Stimulated activated CD8-positive, alpha-beta memory T cell treated with anti-CD3 and anti-CD28 coated beads, Interleukin-4, amount 100 ng/mL, for 1 hour (primary cell): ENCODE measurements around the gene NPFF.
"Not testable (repeated sequence)": the region's sequence is repeated elsewhere in the genome, so short reads cannot be mapped to it uniquely, and the experiment has no call there.

ENCODE experiments used
- DNase-seq, 2 donors: peaks; one replicate each; pipeline ENCODE4 v3.0.0-alpha.2; 2020; ENCODE audit warnings: low read depth in 2 of 2, low spot score in 1 of 2

The NPFF gene, protein sequence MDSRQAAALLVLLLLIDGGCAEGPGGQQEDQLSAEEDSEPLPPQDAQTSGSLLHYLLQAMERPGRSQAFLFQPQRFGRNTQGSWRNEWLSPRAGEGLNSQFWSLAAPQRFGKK

DNA sequence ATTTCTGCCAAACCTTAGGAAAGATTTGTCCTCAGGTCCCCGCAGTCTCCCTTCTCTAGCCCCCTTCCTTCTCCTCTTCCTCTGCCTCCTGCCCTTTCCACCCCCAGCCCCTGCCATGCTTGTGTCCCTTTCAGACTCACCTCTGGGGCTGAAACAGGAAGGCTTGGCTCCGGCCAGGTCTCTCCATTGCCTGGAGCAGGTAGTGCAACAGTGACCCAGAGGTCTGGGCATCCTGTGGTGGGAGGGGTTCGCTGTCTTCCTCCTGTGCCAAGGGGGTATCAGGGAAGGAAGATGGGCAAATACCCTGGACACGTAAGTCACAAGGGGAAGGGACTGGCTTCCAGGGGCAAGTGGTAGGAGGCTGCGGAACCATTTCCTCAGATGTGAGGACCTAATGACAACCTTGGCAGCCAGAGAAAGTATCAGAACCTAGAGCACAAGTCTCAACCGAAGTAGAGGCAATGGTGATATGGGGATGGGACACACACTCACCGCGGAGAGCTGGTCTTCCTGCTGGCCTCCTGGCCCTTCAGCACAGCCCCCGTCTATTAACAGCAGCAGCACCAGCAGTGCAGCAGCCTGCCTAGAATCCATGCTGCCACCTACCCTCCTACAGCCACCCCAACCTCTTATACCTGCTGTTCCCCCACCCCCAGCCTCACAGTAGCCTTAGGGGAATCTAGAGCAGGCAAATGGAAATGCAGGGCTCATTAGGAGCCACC is at the start of gene NPFF:
TSS of gene NPFF (minus strand) at position 604 of the 722 bp plus-strand sequence. CDS start at position 594, 10 bp downstream.
- DNase-seq: no peak

DNA sequence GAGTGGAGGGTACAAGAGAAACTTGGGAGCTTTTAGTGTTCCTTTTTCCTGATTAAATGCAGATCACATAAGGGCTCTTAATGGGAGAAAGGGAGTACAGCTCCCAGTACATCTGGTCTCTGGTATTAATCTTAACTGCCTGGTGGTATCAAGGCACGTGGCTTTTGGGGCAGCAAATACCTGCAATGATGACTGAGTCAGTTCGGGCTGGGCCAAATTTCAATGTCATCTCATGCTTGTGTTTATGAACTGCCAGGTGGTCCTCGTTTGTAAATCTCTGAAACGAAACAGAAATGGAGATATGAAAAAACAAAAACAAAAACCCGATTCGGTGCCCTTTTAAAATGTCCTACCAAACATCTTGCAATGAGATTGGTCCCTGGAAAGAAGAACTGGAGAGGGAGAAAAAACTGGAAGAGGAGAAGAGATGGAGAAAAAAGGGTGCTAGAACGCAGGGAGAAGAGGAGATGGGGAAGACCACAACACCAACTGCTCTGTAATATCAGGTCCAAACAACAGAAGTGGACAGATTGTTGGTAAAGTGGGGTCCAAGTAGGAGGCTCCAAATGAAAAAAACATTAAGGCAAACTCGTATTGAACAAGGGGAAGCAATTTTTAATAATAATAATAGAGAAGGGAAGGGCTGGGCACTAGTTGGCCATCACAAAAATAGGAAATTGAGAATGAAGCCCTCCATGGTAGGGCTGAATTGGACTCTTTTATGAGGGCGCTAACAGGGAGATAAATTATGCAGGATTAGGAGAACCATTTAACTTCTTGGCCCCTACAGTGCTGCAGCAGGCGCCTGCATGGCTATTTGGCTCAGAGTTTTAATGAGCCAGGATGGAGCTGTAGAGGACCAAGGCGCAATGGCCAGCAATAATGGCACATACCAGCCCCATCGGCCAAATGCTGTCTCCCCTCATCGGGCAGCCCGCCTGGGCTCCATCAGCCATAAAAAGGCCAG is 45.4 kb upstream of the NPFF start:
- no peak for DNase-seq

DNA sequence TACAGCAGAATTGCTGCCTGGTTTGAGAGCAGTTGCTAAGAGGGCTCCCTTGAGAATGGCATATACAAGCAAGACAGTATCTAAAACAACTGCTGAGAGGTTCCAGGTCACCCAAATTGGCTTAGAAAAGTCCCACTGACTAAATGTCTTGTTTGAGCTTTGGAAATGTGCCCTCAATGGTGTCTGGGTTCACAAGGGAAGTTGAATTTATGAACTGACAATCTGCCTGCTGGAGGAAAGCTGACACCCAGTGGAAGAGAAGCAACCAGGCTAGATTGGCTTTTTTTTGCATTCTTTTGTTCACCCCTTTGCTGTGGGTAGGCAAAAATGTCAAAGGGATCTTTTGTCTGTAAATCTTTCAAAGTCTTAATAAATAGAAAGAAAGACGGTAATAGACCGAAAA is 44.6 kb upstream of the NPFF start:
- no peak for DNase-seq

DNA sequence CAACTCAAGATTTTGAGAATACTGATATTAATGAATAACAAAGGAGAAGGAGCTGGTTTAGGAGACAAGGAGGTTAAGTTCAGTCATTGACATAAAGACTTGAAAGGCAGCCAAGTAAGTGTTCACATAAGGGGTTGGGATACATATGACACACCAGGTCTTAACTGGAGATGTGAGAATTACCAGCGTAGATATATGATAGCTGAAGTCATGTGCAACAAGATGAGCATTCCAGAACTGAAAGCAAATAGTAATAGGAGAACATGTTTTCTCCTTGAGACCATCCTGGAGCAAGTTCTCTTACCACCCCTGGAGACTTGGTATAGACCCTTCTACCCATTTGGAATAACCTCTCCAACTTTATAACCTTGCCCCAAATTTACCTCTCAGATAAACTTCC is 43.3 kb upstream of the NPFF start:
- no peak for DNase-seq

DNA sequence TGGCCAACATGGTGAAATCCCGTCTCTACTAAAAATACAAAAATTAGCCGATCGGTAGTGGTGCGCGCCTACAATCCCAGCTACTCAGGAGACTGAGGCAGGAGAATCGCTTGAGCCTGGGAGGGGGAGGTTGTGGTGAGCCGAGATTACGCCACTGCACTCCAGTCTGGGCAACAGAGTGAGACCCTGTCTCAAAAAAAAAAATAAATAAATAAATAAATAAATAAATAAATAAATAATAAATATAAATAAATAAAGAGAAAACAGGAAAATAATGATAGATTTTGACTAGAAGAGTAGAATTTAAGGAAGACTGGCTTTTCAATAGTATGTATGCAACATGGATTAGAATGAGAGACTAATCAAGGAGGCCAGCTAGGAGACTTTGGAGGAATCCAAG is 42.8 kb upstream of the NPFF start:
- DNase-seq: not testable (repeated sequence)

DNA sequence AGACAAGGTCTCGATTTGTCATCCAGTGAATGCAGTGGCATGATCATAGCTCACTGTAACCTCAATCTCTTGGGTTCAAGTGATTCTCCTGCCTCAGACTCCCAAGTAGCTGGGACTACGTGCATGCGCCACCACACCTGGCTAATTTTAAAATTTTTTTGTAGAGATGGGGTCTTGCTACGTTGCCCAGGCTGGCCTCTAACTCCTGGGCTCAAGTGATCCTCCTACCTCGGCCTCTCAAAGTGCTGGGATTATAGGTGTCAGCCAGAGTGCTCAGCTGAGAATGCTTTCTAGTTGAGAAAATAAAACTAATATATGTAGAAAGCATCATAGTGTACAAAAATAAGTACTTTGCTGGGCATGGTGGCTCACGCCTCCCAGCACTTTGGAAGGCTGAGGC is 41.1 kb upstream of the NPFF start:
- DNase-seq: not testable (repeated sequence)

DNA sequence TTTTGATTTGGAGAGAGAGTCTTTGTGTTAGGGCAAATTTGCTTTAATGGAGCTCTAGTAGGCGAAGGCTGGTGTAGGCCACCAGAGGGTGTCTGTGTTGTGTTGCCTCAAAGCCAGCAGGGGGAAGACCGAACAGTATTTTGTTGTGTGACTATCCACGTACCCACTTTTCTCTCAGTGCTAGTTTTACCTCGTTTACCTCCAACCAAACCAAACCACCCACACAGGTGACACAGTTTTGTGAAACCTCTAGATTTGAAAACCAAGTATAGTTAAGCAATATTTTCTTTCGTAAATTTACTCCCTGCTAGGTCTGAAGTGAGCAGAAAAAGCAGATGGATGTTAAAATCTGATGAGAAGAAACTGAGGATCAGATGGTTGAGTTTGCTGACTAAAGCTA is 36.3 kb upstream of the NPFF start:
- peak in 1 of 2 donors; percentile 10 for DNase-seq

DNA sequence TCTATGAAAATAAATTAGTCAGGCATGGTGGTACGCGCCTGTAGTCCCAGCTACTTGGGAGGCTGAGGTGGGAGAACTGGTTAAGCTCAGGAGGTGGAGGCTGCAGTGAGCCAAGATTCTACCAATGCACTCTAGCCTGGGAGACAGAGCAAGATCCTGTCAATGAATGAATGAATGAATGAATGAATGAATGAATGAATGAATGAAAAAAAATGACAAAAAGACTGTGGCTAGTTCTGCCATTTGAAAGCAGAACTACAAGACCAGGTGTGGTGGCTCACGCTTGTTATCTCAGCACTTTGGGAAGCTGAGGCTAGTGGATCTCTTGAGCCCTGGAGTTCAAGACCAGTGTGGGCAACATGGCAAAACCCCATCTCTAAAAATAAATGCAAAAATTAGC is 32.2 kb upstream of the NPFF start:
- DNase-seq: no peak

DNA sequence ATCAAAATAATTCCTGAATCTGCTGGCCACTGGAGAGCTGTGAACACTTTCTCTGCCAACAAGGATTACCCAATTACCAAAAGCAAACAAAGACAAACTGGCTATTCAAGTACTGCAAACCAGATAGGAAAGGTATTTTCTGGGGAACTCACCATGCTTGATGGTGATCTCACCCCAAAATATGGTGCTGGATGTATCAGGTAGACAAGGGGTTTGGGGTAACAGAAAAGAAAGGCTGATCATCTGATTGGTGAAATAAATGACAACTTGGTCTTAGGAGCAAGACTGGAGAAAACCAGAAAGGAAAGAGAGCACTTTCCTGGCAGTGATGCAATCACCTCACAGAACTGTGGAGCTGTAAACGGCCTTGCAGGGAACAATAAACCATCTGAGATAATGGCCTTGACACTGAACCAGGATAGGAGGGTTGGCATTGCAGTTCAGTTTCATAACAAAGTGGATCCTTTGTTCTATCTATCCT is 31.0 kb upstream of the NPFF start:
- DNase-seq: no peak

DNA sequence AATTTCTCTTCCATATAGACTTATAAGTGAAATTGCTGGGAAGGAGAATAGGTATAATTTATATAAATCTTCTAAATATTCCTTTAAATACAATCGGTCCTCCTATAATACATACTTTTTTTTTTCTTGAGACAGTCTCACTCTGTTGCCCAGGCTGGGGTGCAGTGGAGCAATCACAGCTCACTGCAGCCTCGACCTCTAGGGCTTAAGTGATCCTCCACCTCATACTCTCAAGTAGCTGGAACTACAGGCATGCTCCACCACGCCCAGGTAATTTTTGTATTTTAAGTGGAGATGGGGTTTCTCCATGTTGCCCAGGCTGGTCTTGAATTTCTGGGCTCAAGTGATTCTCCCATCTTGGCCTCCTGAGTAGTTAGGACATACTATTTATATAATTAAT is 29.7 kb upstream of the NPFF start:
- no peak for DNase-seq

DNA sequence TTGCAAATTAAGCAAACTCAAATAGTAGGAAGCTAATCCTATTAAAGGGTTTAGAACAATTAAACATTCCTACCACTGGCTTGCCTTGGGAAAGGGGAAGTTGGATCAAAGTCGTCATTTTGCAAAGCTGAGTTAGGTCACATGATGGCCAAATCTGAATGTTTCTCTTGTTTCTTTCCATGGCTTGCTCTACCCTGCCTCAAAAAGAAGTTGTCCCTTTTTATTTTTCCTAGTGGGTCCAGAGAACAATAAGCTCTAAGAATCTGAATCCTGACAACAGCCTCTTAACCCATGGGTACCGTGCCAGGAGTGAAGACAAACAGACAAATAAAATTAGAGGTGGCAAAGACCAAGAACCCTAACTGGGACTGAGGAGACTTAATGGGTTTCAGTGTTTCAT is 26.2 kb upstream of the NPFF start:
- DNase-seq: no peak

DNA sequence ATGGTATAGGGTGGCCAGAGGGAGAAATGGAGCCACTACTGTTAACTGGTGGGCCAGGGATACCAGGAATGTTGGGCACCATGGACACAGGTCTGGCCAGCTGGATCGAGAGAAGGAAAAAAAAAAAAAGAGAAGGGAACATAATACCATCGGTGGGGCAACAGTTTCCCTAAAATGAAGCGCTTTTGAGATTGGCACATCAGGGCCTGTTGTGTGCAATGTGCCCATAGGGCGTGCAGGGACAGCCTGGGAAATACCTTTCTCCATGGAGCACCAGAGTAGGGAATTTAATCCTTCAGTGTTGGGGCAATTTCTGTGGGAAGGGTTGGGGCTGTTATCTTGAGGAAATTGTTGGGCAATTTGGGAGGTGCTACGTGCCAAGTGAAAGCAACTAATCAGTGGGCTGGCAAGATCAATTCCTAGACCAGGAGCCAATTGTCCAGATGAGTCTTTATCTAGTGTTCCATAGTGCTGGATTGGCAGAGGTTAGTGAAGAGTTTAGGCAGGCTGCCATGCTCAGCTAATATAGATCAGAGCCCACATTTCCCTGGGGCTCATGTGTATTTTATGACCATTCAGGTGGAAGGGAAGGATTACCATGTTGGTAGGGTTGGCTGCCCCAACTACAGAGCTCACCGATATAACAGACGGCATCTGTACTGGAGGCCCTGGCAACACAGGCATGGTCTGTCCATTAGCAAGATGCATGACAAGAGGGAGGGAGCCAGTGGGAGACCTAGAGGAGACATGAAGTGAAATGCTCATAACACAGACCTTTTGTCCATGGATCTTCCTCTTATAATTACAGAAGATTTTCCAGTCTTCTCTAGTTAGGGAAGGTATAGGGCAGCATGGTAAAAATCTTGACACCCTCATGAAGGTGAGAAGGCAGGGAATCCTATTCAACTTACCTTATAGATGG is 25.5 kb upstream of the NPFF start:
- no peak for DNase-seq

DNA sequence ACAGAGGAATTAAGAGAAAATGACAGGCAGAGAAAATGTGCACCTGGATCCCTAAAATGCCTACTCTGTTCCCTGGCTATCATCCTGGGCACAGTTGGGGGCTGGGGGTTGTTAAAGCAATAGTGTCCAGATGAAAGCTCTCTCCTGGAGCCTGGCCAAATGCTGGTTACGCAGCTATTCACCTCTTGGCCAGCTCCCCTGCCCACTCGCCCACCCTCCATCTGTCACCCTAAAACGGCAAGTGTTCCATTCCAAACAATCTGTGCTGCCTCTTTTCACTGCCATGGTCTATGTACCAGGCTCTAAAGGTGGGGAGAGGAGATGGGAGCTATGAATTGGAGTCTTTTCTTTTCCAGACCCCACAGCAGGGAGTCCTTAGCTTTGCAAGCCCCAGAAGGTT is 24.7 kb upstream of the NPFF start:
- no peak for DNase-seq

DNA sequence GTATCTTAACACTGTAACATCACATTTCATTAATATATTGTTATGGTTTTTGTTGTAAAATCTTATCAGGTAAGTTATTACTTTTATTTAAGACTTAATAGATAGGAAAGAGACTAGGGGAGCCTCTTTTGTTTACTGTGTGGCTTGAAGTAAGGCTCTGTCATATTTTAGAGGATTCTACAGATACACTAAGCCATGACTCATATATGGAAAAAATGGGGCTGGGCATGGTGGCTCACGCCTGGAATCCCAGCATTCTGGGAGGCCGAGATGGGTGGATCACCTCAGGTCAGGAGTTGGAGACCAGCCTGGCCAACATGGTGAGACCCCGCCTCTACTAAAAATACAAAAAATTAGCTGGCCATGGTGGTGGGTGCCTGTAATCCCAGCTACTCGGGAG is 23.6 kb upstream of the NPFF start:
- DNase-seq: no peak

DNA sequence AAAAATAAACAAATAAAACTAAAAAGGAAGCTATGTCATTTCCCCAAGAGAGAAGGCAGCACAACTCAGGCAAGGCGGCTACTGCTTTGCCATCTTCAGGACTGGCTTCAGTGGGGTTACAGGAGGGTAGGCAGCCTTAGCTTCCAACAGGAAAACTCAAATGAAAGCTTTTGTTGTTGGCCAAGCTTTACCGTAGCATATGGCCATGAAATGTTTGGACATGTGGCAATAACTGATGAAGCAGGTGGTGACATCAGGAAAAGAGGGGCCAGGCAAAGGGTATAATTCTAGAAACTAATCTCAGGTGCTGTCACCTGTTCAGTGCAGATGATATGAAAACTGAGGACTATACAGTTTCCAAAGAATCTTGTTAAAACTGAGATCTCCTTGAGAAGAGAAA is 22.8 kb upstream of the NPFF start:
- DNase-seq: no peak

DNA sequence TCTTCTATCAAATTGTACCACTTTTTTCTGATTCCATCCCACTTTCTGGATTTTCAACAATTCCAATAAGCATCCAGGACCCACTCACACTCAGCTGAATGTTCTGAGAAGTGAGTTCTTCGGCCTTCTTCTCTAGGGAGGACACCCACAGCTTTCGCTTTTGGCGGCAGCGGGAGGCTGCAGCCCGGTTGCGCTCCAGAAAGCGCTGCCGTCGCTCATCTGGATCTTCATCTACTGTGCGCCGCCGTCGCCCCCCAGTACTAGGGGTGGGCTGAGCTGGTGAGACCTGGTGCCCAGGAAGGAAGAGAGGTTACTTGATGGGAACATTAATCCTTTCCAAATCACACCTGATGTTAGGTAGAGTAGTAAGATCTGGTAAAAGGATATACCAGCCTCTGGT is 17.2 kb upstream of the NPFF start:
- no peak for DNase-seq

DNA sequence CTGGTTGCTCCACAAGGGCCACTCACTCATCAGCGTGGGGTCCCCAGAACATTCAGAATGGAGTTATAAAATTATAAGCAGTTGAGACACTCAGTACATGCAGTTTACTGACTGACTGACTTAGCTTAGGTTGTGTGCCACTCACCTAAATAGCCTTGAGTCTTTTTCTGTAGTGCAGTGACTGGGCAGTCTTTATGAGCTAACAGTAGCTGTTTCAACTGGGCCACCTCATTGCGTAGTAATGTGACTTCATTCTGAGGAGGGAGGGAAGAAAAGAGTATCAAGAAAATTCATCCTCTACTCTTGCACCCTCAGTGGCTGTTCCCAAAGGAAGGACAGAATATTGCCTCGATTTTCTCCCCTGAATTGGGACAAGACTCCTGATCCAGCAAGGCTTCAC is 15.8 kb upstream of the NPFF start:
- no peak for DNase-seq

DNA sequence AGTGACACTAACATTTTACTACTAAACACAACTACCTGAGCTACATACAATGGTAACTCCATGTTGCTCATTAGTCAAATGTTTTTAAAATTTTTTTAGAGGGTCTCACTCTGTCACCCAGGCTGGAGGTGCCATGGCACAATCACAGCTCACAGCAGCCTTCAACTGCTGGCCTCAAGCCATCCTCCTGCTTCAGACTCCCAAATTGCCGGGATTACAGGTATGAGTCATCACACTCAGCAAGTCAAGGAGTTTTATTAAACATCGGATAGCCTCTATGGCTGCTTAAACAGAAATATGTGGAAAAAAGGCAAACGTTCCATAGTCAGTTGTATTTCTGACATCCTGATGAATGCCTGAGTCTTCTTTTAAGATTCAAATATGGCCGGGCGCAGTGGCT is 11.1 kb upstream of the NPFF start:
- no peak for DNase-seq

DNA sequence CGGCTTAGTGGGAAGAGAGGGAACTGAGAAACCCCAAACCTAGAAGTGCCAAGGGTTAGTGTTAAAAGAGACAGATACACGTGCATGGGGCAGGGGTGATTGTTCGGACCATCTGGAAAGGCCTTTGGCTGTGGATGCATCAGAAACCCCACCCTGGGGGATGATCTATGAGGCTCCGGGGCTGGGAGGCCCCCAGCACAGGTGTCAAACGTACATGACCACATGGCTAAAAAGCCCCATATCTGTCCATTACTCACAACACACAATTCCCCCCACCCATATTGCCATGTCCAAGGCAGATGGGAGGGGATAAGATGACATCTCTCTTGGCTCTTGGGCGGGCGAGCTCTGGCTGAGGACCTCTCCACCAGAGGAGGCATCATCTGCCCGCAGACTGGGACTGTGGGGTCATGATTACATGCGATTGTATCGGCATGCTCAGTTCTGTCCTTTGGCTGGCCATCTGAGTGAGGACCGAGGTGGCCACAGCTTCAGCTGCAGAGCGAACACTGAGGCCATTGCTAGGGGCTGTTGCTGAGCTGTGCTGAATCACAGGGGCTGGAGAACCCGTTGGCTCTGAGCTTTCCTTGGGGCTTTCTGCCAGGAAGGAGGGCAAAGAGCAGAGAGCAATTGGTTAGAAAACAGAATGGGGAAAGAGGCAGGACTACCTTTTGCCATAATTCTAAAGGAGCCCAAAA is 9.6 kb upstream of the NPFF start:
- no peak for DNase-seq

DNA sequence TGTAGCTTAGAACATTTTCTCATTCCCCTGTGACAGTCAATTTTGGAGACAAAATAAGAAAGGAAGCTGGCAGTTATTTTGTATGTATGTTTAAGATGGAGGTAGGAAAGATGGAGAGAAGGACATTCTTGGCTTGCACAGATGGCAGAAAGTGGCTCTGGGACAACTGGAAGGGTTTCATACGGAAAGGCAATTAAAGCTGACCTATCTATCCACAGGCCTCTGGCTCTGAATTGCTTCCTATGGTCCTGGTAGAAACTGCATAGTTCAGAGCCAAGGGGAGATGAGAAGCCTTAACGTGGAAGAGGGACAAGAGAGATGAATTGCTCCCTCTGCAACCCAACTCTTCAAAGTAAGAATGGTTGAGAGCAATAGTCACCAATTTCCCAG is 8.0 kb upstream of the NPFF start:
- no peak for DNase-seq
